OCI-LY7 (cell line): ENCODE data around the gene LRRK1. TPM values are rescaled to one million over a fixed set of nuclear protein-coding genes. Genes with fewer than 3 reads are reported as not detected.

Experiments used
- BruUV-seq: library from RNA; stranded (reverse); fragments of 400-500 nt; replicated peaks from 2 replicates; lab custom pipeline; 2021; lab: Mats Ljungman, UMichigan
- CTCF ChIA-PET: fragments of 300-600 bp; sonication (Branson Sonifier 250); formaldehyde crosslinking; loops from one replicate; lab custom pipeline; 2022; ENCODE audit warnings: antibody characterized with exemption; ENCODE audit not compliant: unreplicated experiment; lab: Charles Lee
- POLR2A ChIA-PET: fragments of 300-600 bp; sonication (Branson Sonifier 250); formaldehyde crosslinking; loops from one replicate; lab custom pipeline; 2022; ENCODE audit warnings: antibody characterized with exemption; lab: Charles Lee
- DNase-seq: peaks from one replicate; pipeline ENCODE4 v3.0.0-alpha.2; 2015; ENCODE audit warnings: low spot score
- H2AFZ ChIP-seq: fragments of 200-600 bp; sonication (generic), shearing (Covaris generic); 2 replicates; pipeline ENCODE4 v1.6.1; 2014; ENCODE audit warnings: mild to moderate bottlenecking, antibody characterized with exemption, low read length, moderate library complexity
- H3K27ac ChIP-seq: fragments of 200-600 bp; sonication (generic); 2 replicates; pipeline ENCODE4 v1.5.1; 2014; ENCODE audit warnings: mixed run types, low read depth, mild to moderate bottlenecking, moderate library complexity, low read length, inconsistent platforms; ENCODE audit not compliant: poor library complexity, severe bottlenecking
- H3K36me3 ChIP-seq: fragments of 200-600 bp; sonication (generic); 2 replicates; pipeline ENCODE4 v1.6.1; 2014; ENCODE audit warnings: mild to moderate bottlenecking, antibody characterized with exemption, low read length, moderate library complexity, mixed read lengths; ENCODE audit not compliant: insufficient read depth
- H3K4me1 ChIP-seq: fragments of 200-600 bp; sonication (generic); 2 replicates; pipeline ENCODE4 v1.5.1; 2014; ENCODE audit warnings: mild to moderate bottlenecking, low read length; ENCODE audit not compliant: insufficient read depth, poor library complexity, severe bottlenecking
- H3K4me2 ChIP-seq: fragments of 200-600 bp; sonication (generic); 2 replicates; pipeline ENCODE4 v1.6.1; 2014; ENCODE audit warnings: mild to moderate bottlenecking, low read length
- H3K4me3 ChIP-seq: fragments of 200-600 bp; sonication (generic); 2 replicates; pipeline ENCODE4 v1.5.1; 2014; ENCODE audit warnings: mild to moderate bottlenecking, low read depth, low read length; ENCODE audit not compliant: poor library complexity, severe bottlenecking
- H3K79me2 ChIP-seq: fragments of 200-600 bp; sonication (generic); 2 replicates; pipeline ENCODE4 v1.6.1; 2016; ENCODE audit warnings: low read depth, mild to moderate bottlenecking, low read length, moderate library complexity, mixed read lengths; ENCODE audit not compliant: insufficient read depth
- H3K9me2 ChIP-seq: fragments of 200-600 bp; sonication (generic); 2 replicates; pipeline ENCODE4 v1.6.1; 2016; ENCODE audit warnings: mild to moderate bottlenecking, low read length, mixed read lengths; ENCODE audit not compliant: insufficient read depth
- H3K9me3 ChIP-seq: fragments of 200-600 bp; sonication (generic); 2 replicates; pipeline ENCODE4 v1.6.1; 2014; ENCODE audit warnings: mild to moderate bottlenecking, mixed run types, low read length, mixed read lengths
- H4K20me1 ChIP-seq: fragments of 200-600 bp; sonication (generic); 2 replicates; pipeline ENCODE4 v1.6.1; 2014; ENCODE audit warnings: mild to moderate bottlenecking, antibody characterized with exemption, low read length, moderate library complexity, mixed read lengths; ENCODE audit not compliant: insufficient read depth
- EZH2phosphoT487 ChIP-seq: fragments of 200-600 bp; sonication (generic); IDR thresholded peaks from 2 replicates; pipeline ENCODE4 v1.6.1; 2018; ENCODE audit warnings: low read depth, borderline replicate concordance, mild to moderate bottlenecking, mixed run types, antibody characterized with exemption, low read length, moderate library complexity, mixed read lengths
- intact Hi-C: fragments of 100-400 bp; cut with micrococcal nuclease; formaldehyde crosslinking; loops from one replicate; pipeline ENCODE4 v1.10.0; 2022; ENCODE audit not compliant: unreplicated experiment
- total RNA-seq, 2 experiments: library from RNA; depleted of rRNA in 1 of 2; stranded (reverse); fragments of >200 nt in 1 of 2; shearing (Covaris generic) in 1 of 2; gene quantifications; 2 replicates each; pipeline ENCODE4 v1.2.3, GENCODE V29; 2014 to 2022
- TF ChIP-seq, protein P1 (sequence below): fragments of 200-600 bp; sonication (generic); conservative IDR thresholded peaks from 2 replicates; pipeline ENCODE4 v1.5.1; 2014; ENCODE audit warnings: mild to moderate bottlenecking, antibody characterized with exemption, low read length, moderate library complexity, mixed read lengths

LRRK1 gene
- total RNA-seq, 2 experiments from 2014 or later, result 92.3 to 233 TPM

DNA sequence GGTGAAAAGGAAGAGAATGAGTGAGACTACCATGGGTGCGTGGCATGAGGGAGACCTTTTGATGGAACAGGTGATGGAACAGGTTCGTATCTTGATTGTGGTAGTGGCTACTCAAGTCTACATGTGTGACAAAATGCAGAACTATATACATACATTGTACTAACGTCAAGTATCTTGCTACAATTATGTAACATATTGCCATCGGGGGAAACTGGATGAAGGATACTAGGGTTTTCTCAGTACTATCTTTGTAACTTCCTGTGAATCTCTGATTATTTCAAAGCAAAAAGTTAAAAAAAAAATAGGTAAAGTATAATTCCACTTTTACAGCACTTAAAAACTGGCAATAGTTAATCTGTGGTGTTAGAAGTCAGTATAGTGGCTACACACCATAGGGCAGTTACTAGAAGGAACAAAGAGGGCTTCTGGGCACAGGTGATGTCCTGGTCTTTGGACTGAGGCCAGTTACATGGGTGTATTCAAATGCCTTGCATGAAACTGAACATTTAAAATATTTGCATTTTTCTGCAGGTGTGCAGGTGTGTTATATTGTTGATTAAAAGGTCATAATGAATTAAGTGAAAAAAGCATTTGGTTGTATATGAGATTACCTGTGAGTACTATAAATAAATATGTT lies 61.4 kb downstream of the LRRK1 start:
- peak; percentile 34 for DNase-seq
- H3K79me2 ChIP-seq, result peaks cover 46% of the 10 kb centered on the region
- H3K4me2 ChIP-seq, result peak overlapping the region; percentile 52
- no peaks in the 10 kb centered on the region for H3K9me2 ChIP-seq
- TF ChIP-seq EZH2phosphoT487, result no peak
- TF ChIP-seq, protein P1, sequence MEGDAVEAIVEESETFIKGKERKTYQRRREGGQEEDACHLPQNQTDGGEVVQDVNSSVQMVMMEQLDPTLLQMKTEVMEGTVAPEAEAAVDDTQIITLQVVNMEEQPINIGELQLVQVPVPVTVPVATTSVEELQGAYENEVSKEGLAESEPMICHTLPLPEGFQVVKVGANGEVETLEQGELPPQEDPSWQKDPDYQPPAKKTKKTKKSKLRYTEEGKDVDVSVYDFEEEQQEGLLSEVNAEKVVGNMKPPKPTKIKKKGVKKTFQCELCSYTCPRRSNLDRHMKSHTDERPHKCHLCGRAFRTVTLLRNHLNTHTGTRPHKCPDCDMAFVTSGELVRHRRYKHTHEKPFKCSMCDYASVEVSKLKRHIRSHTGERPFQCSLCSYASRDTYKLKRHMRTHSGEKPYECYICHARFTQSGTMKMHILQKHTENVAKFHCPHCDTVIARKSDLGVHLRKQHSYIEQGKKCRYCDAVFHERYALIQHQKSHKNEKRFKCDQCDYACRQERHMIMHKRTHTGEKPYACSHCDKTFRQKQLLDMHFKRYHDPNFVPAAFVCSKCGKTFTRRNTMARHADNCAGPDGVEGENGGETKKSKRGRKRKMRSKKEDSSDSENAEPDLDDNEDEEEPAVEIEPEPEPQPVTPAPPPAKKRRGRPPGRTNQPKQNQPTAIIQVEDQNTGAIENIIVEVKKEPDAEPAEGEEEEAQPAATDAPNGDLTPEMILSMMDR, result no peak
- BruUV-seq, result no TSS peak
- peak overlapping the region; percentile 12 for H3K4me3 ChIP-seq
- peaks cover 43% of the 10 kb centered on the region for H3K4me1 ChIP-seq
- peaks cover 99% of the 10 kb centered on the region for H3K36me3 ChIP-seq
- peak overlapping the region; percentile 53 for H3K27ac ChIP-seq
- POLR2A ChIA-PET, result interaction anchor here (1.0 kb wide), 2 partner anchors 32 to 62 kb away, joined by 3 to 4 read pairs; no protein-coding TSS in a partner anchor
- no peak overlapping the region for H2AFZ ChIP-seq
- intact Hi-C loops, result no loop called here
- peaks cover 29% of the 10 kb centered on the region; the same call in 1 of the 2 replicates for H3K9me3 ChIP-seq
- no peaks in the 10 kb centered on the region for H4K20me1 ChIP-seq
- CTCF ChIA-PET, result no interaction called here

DNA sequence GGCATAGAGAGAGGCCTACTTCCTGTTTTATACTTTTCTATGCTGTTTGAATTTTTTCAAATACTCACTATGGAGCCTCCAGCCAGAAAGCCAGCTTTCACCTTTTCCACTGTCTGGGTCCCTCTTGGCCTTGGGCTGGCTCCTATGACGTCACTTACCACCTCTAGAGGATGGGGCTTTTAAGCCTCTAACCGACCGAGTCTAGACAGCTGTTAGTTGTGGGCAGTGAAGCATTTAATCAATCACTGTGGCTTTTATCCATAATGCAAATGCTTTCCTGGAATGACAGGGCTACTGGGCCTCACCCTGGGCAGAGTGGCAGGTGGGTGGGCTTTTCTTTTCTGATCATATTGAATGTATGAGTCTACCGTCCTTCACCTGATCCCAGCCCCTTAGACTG lies 61.9 kb downstream of the LRRK1 start:
- Histone ChIP-seq H3K9me2 (no peaks in the 10 kb centered on the region), H2AFZ (no peak overlapping the region), H3K27ac (peak overlapping the region; percentile 53), H3K4me3 (no peak overlapping the region), H3K4me1 (peaks cover 43% of the 10 kb centered on the region), H3K36me3 (peaks cover 99% of the 10 kb centered on the region), H3K79me2 (peaks cover 40% of the 10 kb centered on the region), H4K20me1 (no peaks in the 10 kb centered on the region), H3K4me2 (peak overlapping the region; percentile 52), H3K9me3 (peaks cover 29% of the 10 kb centered on the region; the same call in 1 of the 2 replicates)
- TF ChIP-seq, protein P1, result no peak
- CTCF ChIA-PET, result no interaction called here
- no TSS peak for BruUV-seq
- DNase-seq, result peak; percentile 67
- intact Hi-C loops, result no loop called here
- POLR2A ChIA-PET, result interaction anchor here (0.6 to 1.0 kb wide), 2 partner anchors 27 to 1359 kb away, joined by 4 to 5 read pairs; no protein-coding TSS in a partner anchor

DNA sequence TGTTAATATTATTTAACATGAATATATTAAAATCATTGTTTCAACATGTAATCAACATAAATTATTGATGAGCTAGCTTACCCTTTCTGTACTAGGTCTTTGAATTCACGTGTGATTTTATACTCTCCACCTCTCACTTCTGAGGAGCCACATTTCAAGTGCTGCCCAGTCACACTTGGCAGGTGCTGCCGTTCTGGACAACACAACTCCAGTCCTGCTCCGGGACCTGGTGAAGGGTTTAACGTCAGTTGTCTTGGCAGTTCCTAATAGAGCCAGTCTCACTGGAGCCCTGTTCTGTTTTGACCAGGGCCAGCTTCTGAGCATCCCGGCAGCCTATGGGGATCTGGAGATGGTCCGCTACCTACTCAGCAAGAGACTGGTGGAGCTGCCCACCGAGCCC lies 64.1 kb downstream of the LRRK1 start:
- BruUV-seq, result no TSS peak
- Histone ChIP-seq H4K20me1 (no peaks in the 10 kb centered on the region), H3K27ac (no peak overlapping the region), H3K4me2 (no peak overlapping the region), H3K4me3 (no peak overlapping the region), H2AFZ (no peak overlapping the region), H3K79me2 (peaks cover 22% of the 10 kb centered on the region; the same call in 1 of the 2 replicates), H3K36me3 (peaks cover 99% of the 10 kb centered on the region), H3K9me2 (no peaks in the 10 kb centered on the region), H3K4me1 (peaks cover 36% of the 10 kb centered on the region), H3K9me3 (peaks cover 20% of the 10 kb centered on the region; the same call in 1 of the 2 replicates)
- no peak for DNase-seq
- intact Hi-C loops, result no loop called here
- TF ChIP-seq, protein P1, result no peak
- TF ChIP-seq EZH2phosphoT487, result no peak
- CTCF ChIA-PET, result no interaction called here
- POLR2A ChIA-PET, result interaction anchor here (1.1 to 1.2 kb wide), 2 partner anchors 45 to 56 kb away, joined by 3 to 4 read pairs; no protein-coding TSS in a partner anchor
